GM12874 (cell line): ENCODE results near the gene BACH1.

ENCODE experiments used
- TF ChIP-seq, protein P1 (sequence below): IDR thresholded peaks from 2 replicates; pipeline ENCODE4 v1.5.1; 2011; ENCODE audit warnings: low read depth, mild to moderate bottlenecking, control low read depth, low read length, moderate library complexity; ENCODE audit not compliant: insufficient read depth

BACH1 gene

DNA sequence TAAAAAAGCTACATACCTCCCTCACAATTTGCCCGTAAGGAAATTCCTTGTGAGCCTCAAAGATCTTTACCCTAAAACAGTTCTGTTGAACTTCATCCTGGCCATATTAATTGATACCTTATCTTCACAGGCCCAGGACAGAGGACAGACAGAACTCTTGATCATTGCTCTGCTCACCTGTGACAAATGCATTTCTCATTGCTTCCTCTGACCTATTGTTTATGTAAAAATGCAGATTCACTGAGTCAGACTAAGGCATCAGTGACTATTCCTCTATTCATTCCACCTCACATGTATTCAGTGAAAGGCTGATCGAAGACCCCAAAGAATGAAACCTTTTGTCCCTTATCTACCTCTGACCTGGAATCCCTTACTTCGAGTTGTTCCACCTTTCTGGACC lies 61.0 kb downstream of the BACH1 start:
- TF ChIP-seq, protein P1, sequence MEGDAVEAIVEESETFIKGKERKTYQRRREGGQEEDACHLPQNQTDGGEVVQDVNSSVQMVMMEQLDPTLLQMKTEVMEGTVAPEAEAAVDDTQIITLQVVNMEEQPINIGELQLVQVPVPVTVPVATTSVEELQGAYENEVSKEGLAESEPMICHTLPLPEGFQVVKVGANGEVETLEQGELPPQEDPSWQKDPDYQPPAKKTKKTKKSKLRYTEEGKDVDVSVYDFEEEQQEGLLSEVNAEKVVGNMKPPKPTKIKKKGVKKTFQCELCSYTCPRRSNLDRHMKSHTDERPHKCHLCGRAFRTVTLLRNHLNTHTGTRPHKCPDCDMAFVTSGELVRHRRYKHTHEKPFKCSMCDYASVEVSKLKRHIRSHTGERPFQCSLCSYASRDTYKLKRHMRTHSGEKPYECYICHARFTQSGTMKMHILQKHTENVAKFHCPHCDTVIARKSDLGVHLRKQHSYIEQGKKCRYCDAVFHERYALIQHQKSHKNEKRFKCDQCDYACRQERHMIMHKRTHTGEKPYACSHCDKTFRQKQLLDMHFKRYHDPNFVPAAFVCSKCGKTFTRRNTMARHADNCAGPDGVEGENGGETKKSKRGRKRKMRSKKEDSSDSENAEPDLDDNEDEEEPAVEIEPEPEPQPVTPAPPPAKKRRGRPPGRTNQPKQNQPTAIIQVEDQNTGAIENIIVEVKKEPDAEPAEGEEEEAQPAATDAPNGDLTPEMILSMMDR, result no peak

DNA sequence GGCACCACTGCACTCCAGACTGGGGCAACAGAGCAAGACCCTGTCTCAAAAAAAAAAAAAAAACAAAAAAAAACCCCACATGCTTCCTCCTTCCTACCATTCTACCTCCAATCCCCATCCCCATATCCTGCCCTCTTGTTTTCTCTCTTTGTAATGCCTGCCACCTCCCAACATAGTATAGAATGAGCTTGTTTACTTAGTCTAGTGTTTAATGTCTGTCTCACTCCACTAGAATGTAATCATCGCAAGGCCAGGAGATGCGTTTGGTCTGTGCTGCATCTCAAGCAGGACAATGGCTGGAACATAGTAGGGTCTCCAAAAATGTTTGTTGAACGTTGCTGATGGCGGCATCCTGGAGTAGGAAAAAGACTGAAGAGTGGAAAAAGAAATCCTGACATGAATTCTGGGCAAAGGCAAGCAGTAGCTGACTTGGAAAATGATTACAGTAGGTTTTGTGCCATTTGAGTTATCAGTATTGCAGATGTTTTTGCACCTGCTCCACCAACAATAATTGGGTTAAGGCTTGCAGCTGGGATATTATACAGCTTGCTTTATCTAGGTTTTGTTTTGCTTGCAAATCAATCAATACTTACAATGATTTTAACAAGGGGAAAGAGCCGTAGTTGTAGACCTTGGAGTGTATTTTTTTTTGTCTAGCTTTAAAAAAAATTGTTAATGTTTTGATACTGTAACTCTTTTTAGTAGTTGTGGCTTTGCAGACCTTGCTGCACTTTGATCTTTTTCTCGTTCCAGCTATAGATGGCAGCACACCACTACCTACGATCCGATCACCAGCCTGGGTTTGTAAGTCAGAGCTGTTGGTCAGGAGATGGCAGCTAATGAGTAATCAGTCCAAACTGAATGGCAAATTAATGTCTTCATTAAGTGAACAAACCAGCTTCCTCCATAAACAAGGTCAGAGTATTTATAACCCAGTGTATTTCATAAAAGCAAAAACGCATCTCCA lies 62.4 kb downstream of the BACH1 start:
- TF ChIP-seq, protein P1, result no peak

DNA sequence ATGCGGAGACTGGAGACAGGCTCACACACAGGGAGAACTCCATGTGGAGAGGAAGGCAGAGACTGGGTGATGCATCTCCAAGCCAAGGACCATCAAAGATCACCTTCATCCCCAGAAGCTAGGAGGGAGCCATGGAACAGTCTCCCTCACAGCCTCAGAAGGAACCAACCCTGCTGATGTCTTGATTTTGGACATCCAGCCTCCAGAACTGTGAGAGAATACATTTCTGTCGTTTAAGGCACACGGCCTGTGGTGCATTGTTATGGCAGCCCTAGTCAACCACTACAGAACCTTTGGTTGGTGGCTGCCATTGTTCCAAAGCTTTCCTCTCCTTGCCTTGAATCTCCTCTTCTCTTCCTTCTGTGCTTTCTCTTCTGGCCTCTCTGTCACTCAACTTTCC lies 64.0 kb downstream of the BACH1 start:
- TF ChIP-seq, protein P1, result no peak

DNA sequence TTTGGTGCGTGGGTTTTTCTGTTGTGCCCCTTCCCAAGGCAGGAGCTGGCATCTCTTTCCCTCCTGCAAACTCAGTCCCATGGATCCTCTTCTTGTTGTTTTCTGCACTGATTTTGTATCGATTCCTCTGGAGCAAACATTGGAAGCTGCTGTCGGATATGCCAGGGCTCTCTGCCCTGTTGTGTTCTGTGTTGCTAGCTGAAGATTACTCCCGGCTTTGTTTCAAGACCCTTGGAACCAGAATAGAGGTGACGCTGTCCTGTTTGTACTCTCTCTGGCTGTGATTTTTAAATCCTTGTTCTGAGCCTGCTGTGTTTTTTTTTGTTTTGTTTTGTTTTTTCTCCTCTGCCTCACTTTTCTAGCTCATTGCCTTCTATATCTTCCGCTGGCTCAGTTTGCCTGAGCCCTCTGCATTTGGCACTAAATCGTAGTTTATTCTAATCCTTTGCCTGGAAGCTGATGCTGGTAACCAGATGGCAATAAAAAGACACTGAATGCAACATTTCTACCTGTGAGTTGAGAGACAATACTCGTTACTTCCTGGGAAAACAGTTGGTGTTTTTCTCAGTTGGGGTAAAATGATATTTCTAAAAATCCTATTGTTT lies 67.0 kb downstream of the BACH1 start:
- TF ChIP-seq, protein P1, result no peak

GRCh38 chr21:29366532-29366931 lies 67.8 kb downstream of the BACH1 start:
- TF ChIP-seq, protein P1, result no peak

- TF ChIP-seq, protein P1, result no peak
Measured at GRCh38 chr21:29367335-29367734, 68.6 kb downstream of the BACH1 start.

GRCh38 chr21:29368906-29369305 lies 70.2 kb downstream of the BACH1 start:
- TF ChIP-seq, protein P1, result no peak
